HEK293 (cell line): ENCODE results near the gene DSE.

Source experiments
- CTCF ChIA-PET: fragments of 350-600 bp; formaldehyde crosslinking; extraction: SDS; loops from one replicate; lab custom pipeline; 2021; ENCODE audit warnings: antibody characterized with exemption; lab: Yijun Ruan, JAX
- POLR2A ChIA-PET: fragments of 300-600 bp; formaldehyde crosslinking; extraction: SDS; loops from one replicate; lab custom pipeline; 2020; ENCODE audit warnings: antibody characterized with exemption, inconsistent platforms; lab: Yijun Ruan, JAX
- H3K27ac ChIP-seq: fragments of 200-500 bp; sonication (Bioruptor generic); 2 replicates; pipeline ENCODE4 v1.5.1; 2014; ENCODE audit warnings: low read depth, low read length, control low read depth, inconsistent platforms; ENCODE audit errors: extremely low read depth
- H3K36me3 ChIP-seq, 2 experiments: fragments of 200-500 bp in 1 of 2; sonication (Bioruptor generic) in 1 of 2; 1 replicate in 1 of 2; 2 replicates in 1 of 2; pipeline ENCODE4 v1.5.1; 2014 to 2017; ENCODE audit warnings: inconsistent platforms in 2 of 2, low read length in 2 of 2; ENCODE audit not compliant: control insufficient read depth in 2 of 2, insufficient read depth in 1 of 2
- H3K4me1 ChIP-seq: fragments of 200-500 bp; sonication (Bioruptor generic); 2 replicates; pipeline ENCODE4 v1.5.1; 2014; ENCODE audit warnings: mild to moderate bottlenecking, low read length, inconsistent platforms; ENCODE audit not compliant: control insufficient read depth, insufficient read depth
- H3K4me3 ChIP-seq: 2 replicates; pipeline ENCODE4 v1.5.1; 2011; ENCODE audit warnings: low read depth, mild to moderate bottlenecking, control low read depth, low read length, moderate library complexity
- H3K9me3 ChIP-seq: fragments of 200-500 bp; sonication (Bioruptor generic); 2 replicates; pipeline ENCODE4 v1.5.1; 2014; ENCODE audit warnings: low read depth, low read length, inconsistent platforms; ENCODE audit not compliant: control insufficient read depth, insufficient read depth
- AEBP2 ChIP-seq: fragments of 450-650 bp; formaldehyde crosslinking; IDR thresholded peaks from 2 replicates; pipeline ENCODE4 v1.5.1; 2016; ENCODE audit warnings: missing biosample characterization, missing genetic modification characterization, borderline replicate concordance
- BCL11A ChIP-seq: fragments of 450-650 bp; formaldehyde crosslinking; IDR thresholded peaks from 2 replicates; pipeline ENCODE4 v1.5.1; 2016; ENCODE audit warnings: low read depth, missing biosample characterization, missing genetic modification characterization
- HOXD13 ChIP-seq: sonication (generic); formaldehyde crosslinking; IDR thresholded peaks from 2 replicates; pipeline ENCODE4 v1.8.0; 2022; ENCODE audit warnings: missing genetic modification reagents, borderline replicate concordance
- PRDM1 ChIP-seq: fragments of 450-650 bp; formaldehyde crosslinking; IDR thresholded peaks from 2 replicates; pipeline ENCODE4; 2016; ENCODE audit warnings: missing biosample characterization, missing genetic modification characterization
- PRDM2 ChIP-seq: fragments of 450-650 bp; formaldehyde crosslinking; IDR thresholded peaks from 2 replicates; pipeline ENCODE4 v1.5.1; 2016; ENCODE audit warnings: missing biosample characterization, missing genetic modification characterization, borderline replicate concordance
- TCF7L2 ChIP-seq: IDR thresholded peaks from 2 replicates; pipeline ENCODE4 v1.6.1; 2011; ENCODE audit warnings: low read depth, mild to moderate bottlenecking, inconsistent platforms, low read length, moderate library complexity, borderline replicate concordance
- ZNF184 ChIP-seq: fragments of 450-650 bp; IDR thresholded peaks from 2 replicates; pipeline ENCODE4 v1.5.1; 2018; ENCODE audit warnings: missing biosample characterization, mild to moderate bottlenecking, missing genetic modification characterization
- ZNF211 ChIP-seq: fragments of 450-650 bp; formaldehyde crosslinking; IDR thresholded peaks from 2 replicates; pipeline ENCODE4 v1.5.1; 2016; ENCODE audit warnings: low read depth, missing biosample characterization, missing genetic modification characterization
- ZNF341 ChIP-seq: fragments of 450-650 bp; formaldehyde crosslinking; IDR thresholded peaks from 2 replicates; pipeline ENCODE4; 2016; ENCODE audit warnings: low read depth, missing biosample characterization, missing genetic modification characterization
- ZNF350 ChIP-seq: fragments of 450-650 bp; formaldehyde crosslinking; IDR thresholded peaks from 2 replicates; pipeline ENCODE4 v1.5.0; 2017; ENCODE audit warnings: missing biosample characterization, mild to moderate bottlenecking, missing genetic modification characterization
- ZNF529 ChIP-seq: fragments of 450-650 bp; formaldehyde crosslinking; IDR thresholded peaks from 2 replicates; pipeline ENCODE4 v1.5.1; 2017; ENCODE audit warnings: missing genetic modification characterization, missing biosample characterization; ENCODE audit not compliant: insufficient replicate concordance
- ZNF654 ChIP-seq: fragments of 450-650 bp; formaldehyde crosslinking; IDR thresholded peaks from 2 replicates; pipeline ENCODE4 v1.5.1; 2016; ENCODE audit warnings: low read depth, missing biosample characterization, missing genetic modification characterization
- ZNF664 ChIP-seq: fragments of 450-650 bp; formaldehyde crosslinking; IDR thresholded peaks from 2 replicates; pipeline ENCODE4 v1.5.1; 2016; ENCODE audit warnings: missing biosample characterization, missing genetic modification characterization
- ZNF670 ChIP-seq: fragments of 450-650 bp; formaldehyde crosslinking; IDR thresholded peaks from 2 replicates; pipeline ENCODE4 v1.5.1; 2016; ENCODE audit warnings: missing biosample characterization, missing genetic modification characterization, low read depth
- ZNF791 ChIP-seq: fragments of 450-650 bp; formaldehyde crosslinking; IDR thresholded peaks from 2 replicates; pipeline ENCODE4 v1.5.1; 2016; ENCODE audit warnings: missing biosample characterization, missing genetic modification characterization
- ZNF837 ChIP-seq: fragments of 450-650 bp; formaldehyde crosslinking; IDR thresholded peaks from 2 replicates; pipeline ENCODE4 v1.5.1; 2016; ENCODE audit warnings: missing biosample characterization, missing genetic modification characterization
- TF ChIP-seq, protein P1 (sequence below): fragments of 450-650 bp; formaldehyde crosslinking; IDR thresholded peaks from 2 replicates; pipeline ENCODE4 v1.5.1; 2016; ENCODE audit warnings: missing biosample characterization, missing genetic modification characterization
- TF ChIP-seq, protein P2 (sequence below): fragments of 450-650 bp; formaldehyde crosslinking; IDR thresholded peaks from 2 replicates; pipeline ENCODE4 v1.5.1; 2016; ENCODE audit warnings: missing biosample characterization, missing genetic modification characterization

Gene DSE

GRCh38 chr6:116363759-116364158 is 7.0 kb upstream of the DSE start:
- Histone ChIP-seq H3K4me3 (no peak overlapping the region), H3K4me1 (no peaks in the 10 kb centered on the region), H3K36me3 (no peaks in the 10 kb centered on the region), H3K27ac (no peak overlapping the region), H3K9me3 (no peaks in the 10 kb centered on the region)
- ChIA-PET POLR2A (no interaction called here), CTCF (interaction anchor here (0.5 kb wide), 1 partner anchor 48 kb away, joined by 3 read pairs; no protein-coding TSS in a partner anchor)
- TF ChIP-seq TCF7L2 (no peak), ZNF341 (tag by site-specific recombination) (no peak), ZNF670 (no peak), BCL11A (tag by site-specific recombination) (no peak)
- TF ChIP-seq, protein P1, sequence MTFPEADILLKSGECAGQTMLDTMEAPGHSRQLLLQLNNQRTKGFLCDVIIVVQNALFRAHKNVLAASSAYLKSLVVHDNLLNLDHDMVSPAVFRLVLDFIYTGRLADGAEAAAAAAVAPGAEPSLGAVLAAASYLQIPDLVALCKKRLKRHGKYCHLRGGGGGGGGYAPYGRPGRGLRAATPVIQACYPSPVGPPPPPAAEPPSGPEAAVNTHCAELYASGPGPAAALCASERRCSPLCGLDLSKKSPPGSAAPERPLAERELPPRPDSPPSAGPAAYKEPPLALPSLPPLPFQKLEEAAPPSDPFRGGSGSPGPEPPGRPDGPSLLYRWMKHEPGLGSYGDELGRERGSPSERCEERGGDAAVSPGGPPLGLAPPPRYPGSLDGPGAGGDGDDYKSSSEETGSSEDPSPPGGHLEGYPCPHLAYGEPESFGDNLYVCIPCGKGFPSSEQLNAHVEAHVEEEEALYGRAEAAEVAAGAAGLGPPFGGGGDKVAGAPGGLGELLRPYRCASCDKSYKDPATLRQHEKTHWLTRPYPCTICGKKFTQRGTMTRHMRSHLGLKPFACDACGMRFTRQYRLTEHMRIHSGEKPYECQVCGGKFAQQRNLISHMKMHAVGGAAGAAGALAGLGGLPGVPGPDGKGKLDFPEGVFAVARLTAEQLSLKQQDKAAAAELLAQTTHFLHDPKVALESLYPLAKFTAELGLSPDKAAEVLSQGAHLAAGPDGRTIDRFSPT = no peak

DNA sequence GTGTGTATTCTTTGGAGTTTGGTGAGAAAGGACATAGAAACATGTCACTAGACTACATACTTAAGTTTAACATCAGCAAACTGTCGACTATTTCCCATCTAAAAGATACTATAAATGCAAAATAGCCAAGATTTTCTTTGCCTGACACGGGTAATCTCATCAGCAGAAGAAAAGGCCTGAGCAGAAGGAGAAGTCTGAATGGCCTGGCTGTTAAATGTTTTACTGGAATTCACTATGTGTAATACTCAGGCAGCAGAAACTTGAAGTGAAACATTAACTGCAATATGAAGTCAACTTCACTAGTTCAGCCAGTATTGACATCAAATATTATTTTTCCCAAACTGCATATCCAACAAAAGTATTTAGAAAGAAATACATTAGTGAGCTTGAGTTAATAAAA is 6.4 kb upstream of the DSE start:
- POLR2A ChIA-PET = no interaction called here
- H3K4me3 ChIP-seq = no peak overlapping the region
- CTCF ChIA-PET = no interaction called here
- no peak for TF ChIP-seq ZNF664
- peak; percentile 16; the same call in 1 of the 2 replicates for TF ChIP-seq ZNF350
- TF ChIP-seq, all 188 proteins: peak for 1
- Histone ChIP-seq H3K9me3 (no peaks in the 10 kb centered on the region), H3K36me3 (no peaks in the 10 kb centered on the region), H3K27ac (no peak overlapping the region), H3K4me1 (no peaks in the 10 kb centered on the region)

- ChIA-PET CTCF (interaction anchor here (4.0 kb wide), 1 partner anchor 78 kb away, joined by 20 read pairs; no protein-coding TSS in a partner anchor), POLR2A (no interaction called here)
- no peaks in the 10 kb centered on the region for H3K9me3 ChIP-seq
- H3K27ac ChIP-seq = no peak overlapping the region
- H3K4me1 ChIP-seq = no peaks in the 10 kb centered on the region
- TF ChIP-seq ZNF211 (tag by site-specific recombination) (no peak), ZNF654 (tag by site-specific recombination) (no peak)
- H3K36me3 ChIP-seq = no peaks in the 10 kb centered on the region
- no peak overlapping the region for H3K4me3 ChIP-seq
Observed at GRCh38 chr6:116365743-116366142, 5.0 kb upstream of the DSE start.

DNA sequence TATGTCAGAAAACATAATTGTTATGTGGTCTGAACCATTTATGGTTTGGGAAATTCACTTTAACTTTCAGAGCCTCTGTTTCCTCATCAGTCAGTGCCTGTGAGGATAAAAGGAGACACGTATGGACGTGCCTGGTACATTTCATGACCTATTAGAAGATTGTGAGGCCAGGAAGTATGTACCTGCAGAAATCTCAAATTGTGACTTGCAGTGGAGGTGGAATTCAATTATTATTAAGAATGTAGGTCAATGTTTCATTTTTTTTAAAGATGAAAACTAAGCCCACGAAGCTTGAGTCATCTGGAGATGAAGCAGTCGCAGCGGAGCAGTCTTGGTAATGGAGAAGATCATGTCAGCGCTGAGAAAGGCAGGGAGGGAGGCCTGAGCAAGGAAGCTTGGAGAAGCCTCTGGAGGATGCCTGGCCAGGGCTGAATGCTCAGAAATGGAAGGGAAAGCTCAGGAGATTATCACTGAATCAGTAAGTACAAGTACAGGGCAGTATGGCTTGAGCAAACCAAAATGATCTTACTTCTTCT is 3.9 kb upstream of the DSE start:
- H3K4me3 ChIP-seq = no peak overlapping the region
- H3K36me3 ChIP-seq = no peaks in the 10 kb centered on the region
- H3K4me1 ChIP-seq = no peaks in the 10 kb centered on the region
- ChIA-PET CTCF (interaction anchor here (0.7 to 4.0 kb wide), 2 partner anchors 79 to 173 kb away, joined by 4 to 20 read pairs; no protein-coding TSS in a partner anchor), POLR2A (no interaction called here)
- no peaks in the 10 kb centered on the region for H3K9me3 ChIP-seq
- H3K27ac ChIP-seq = no peak overlapping the region
- TF ChIP-seq ZNF529 (tag by site-specific recombination) (no peak), AEBP2 (no peak), ZNF791 (tag by site-specific recombination) (no peak), PRDM2 (tag by site-specific recombination) (no peak), ZNF837 (tag by site-specific recombination) (no peak), ZNF184 (tag by site-specific recombination) (no peak), HOXD13 (CRISPR knock-in tag) (no peak), PRDM1 (no peak)
- TF ChIP-seq, protein P2, sequence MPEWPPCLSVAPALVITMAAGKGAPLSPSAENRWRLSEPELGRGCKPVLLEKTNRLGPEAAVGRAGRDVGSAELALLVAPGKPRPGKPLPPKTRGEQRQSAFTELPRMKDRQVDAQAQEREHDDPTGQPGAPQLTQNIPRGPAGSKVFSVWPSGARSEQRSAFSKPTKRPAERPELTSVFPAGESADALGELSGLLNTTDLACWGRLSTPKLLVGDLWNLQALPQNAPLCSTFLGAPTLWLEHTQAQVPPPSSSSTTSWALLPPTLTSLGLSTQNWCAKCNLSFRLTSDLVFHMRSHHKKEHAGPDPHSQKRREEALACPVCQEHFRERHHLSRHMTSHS = no peak
